ENCODE data around the gene LRRFIP1. TPM values are rescaled to one million over a fixed set of nuclear protein-coding genes. Genes with fewer than 3 reads are reported as not detected.
A peak's percentile ranks its signal among the peaks of the same experiment; 100 is the strongest.

LRRFIP1 gene
- polyA plus RNA-seq, 2 of the 4 experiments (the other 2 are of a cell fraction) = 75.6 to 93.0 TPM

GRCh38 chr2:237702441-237703391 lies 75.3 kb downstream of the LRRFIP1 start (continued):
- TF ChIP-seq JUNB (IDR thresholded peaks at IDR 0.05) = no peak
- no peak for TF ChIP-seq POLR2AphosphoS2 (conservative IDR thresholded peaks at IDR 0.05; ENCODE audit: low read length)

GRCh38 chr2:237704501-237705434 lies 77.4 kb downstream of the LRRFIP1 start:
- Histone ChIP-seq H3K4me1 (peaks cover 39% of the 10 kb centered on the region), H3K27ac (peak overlapping the region in 1 of 2 experiments; percentile 49; a peak in 1 of 6 replicates), H3K4me3 (no peak overlapping the region), H3K9me3 (no peaks in the 10 kb centered on the region), H3K4me2 (no peak overlapping the region; the same call in 2 of the 3 replicates)
- FAIRE-seq (no peak), ATAC-seq (no peak), DNase-seq (ENCODE audit: low read depth in 1 of 2, low spot score in 1 of 2) (no peak)
- TF ChIP-seq ESRRA (IDR thresholded peaks at IDR 0.05; ENCODE audit: borderline replicate concordance, low read length) (no peak), USF2 (IDR thresholded peaks at IDR 0.05) (no peak), MYC (IDR thresholded peaks at IDR 0.05; ENCODE audit: borderline replicate concordance, low read length) (no peak), HOXA7 (CRISPR knock-in tag; IDR thresholded peaks at IDR 0.05) (no peak), CTCF (IDR thresholded peaks at IDR 0.05) (no peak), HOXB5 (CRISPR knock-in tag; IDR thresholded peaks at IDR 0.05) (no peak), ZC3H11A (IDR thresholded peaks at IDR 0.05) (no peak)
- 85% methylated on average over 11 of the region's 15 CpGs for WGBS (ENCODE audit: missing lambda C conversion rate)
- CTCF ChIA-PET = interaction anchor here (0.8 to 4.0 kb wide), 5 partner anchors 8 to 41 kb away, joined by 3 to 20 read pairs (median 3); no protein-coding TSS in a partner anchor
- POLR2A ChIA-PET = no interaction called here

GRCh38 chr2:237706257-237706656 lies 78.9 kb downstream of the LRRFIP1 start:
- Histone ChIP-seq H3K27ac (no peak overlapping the region), H3K9me3 (no peaks in the 10 kb centered on the region), H3K4me3 (no peak overlapping the region), H3K4me1 (peaks cover 36% of the 10 kb centered on the region), H3K4me2 (no peak overlapping the region)
- WGBS (ENCODE audit: missing lambda C conversion rate) = 96% methylated on average over 5 of the region's 5 CpGs
- ChIA-PET POLR2A (no interaction called here), CTCF (interaction anchor here (3.9 to 4.0 kb wide), 2 partner anchors 33 to 38 kb away, joined by 20 to 25 read pairs; no protein-coding TSS in a partner anchor)
- no peak for FAIRE-seq
- TF ChIP-seq ESRRA (IDR thresholded peaks at IDR 0.05; ENCODE audit: borderline replicate concordance, low read length) = no peak
- TF ChIP-seq TP53 (CRISPR knock-in tag; IDR thresholded peaks at IDR 0.05) = no peak
- no peak for TF ChIP-seq BHLHE40 (IDR thresholded peaks at IDR 0.05; ENCODE audit: low read depth, low read length)
- no peak for TF ChIP-seq FOXS1 (CRISPR knock-in tag; IDR thresholded peaks at IDR 0.05)
- TF ChIP-seq HOXA7 (CRISPR knock-in tag; IDR thresholded peaks at IDR 0.05) = no peak
- no peak for TF ChIP-seq CTCF (IDR thresholded peaks at IDR 0.05)
- TF ChIP-seq FOSB (CRISPR knock-in tag; IDR thresholded peaks at IDR 0.05) = no peak
- TF ChIP-seq EHMT2 (IDR thresholded peaks at IDR 0.05; ENCODE audit: low read depth) = no peak
- no peak for TF ChIP-seq EHF (CRISPR knock-in tag; IDR thresholded peaks at IDR 0.05)
- TF ChIP-seq GATA3 (IDR thresholded peaks at IDR 0.05; ENCODE audit: borderline replicate concordance) = no peak
- TF ChIP-seq MAFK (IDR thresholded peaks at IDR 0.05; ENCODE audit: partially characterized antibody) = no peak
- TF ChIP-seq KDM5A (IDR thresholded peaks at IDR 0.05) = no peak
- TF ChIP-seq POLR2AphosphoS2 (conservative IDR thresholded peaks at IDR 0.05; ENCODE audit: low read length) = no peak
- no peak for DNase-seq (ENCODE audit: low read depth in 1 of 2, low spot score in 1 of 2)
- ATAC-seq = no peak

Measured in A549 (cell line).